Transverse colon (tissue), 4 donors: ENCODE results near the gene RAPGEF4.

ENCODE experiments used
- CTCF ChIP-seq, 5 experiments: fragments of 200-600 bp in 3 of 5; fragments of 450-650 bp in 2 of 5; sonication (generic) in 3 of 5; IDR thresholded peaks; 1 replicate in 2 of 5; 2 replicates in 3 of 5; pipeline ENCODE4 v1.5.1; 2016 to 2017; ENCODE audit warnings: antibody characterized with exemption in 5 of 5, inconsistent platforms in 3 of 5, mild to moderate bottlenecking in 2 of 5, moderate library complexity in 1 of 5
- POLR2A ChIP-seq: fragments of 450-650 bp; IDR thresholded peaks from one replicate; pipeline ENCODE4 v1.6.1; 2016; ENCODE audit warnings: antibody characterized with exemption, mild to moderate bottlenecking, moderate library complexity
- POLR2AphosphoS5 ChIP-seq, 3 donors: sonication (generic); formaldehyde crosslinking; IDR thresholded peaks; one replicate each; pipeline ENCODE4 v1.6.1; 2016; ENCODE audit warnings: antibody characterized with exemption in 3 of 3

- no peak for TF ChIP-seq CTCF (IDR thresholded peaks at IDR 0.05)
- TF ChIP-seq POLR2AphosphoS5 (IDR thresholded peaks at IDR 0.05): no peak
- TF ChIP-seq POLR2A: no peak
Measured at GRCh38 chr2:172976816-172977215, 241.2 kb downstream of the RAPGEF4 start.
